ENCODE measurements around the gene IL18R1.

- no peak for TF ChIP-seq CTCF (optimal IDR thresholded peaks at IDR 0.05 in 1 of 3, IDR thresholded peaks at IDR 0.05 in 1 of 3, conservative IDR thresholded peaks at IDR 0.05 in 1 of 3; ENCODE audit: extremely low read depth in 1 of 3, insufficient read depth in 2 of 3, low read length in 3 of 3)
- TF ChIP-seq EZH2 (IDR thresholded peaks at IDR 0.05; ENCODE audit: low read length): no peak
These were observed 14.3 kb downstream of the IL18R1 start for GRCh38 chr2:102369866-102370265.
